ENCODE data around the gene TP53AIP1. TPM values are rescaled to one million over a fixed set of nuclear protein-coding genes. Genes with fewer than 3 reads are reported as not detected.

Gene TP53AIP1
- total RNA-seq, 2 donors from 2014 or later = 0.74 to 5.1 TPM

- no peak overlapping the region for H3K27ac ChIP-seq
- no peak for TF ChIP-seq POLR2AphosphoS5 (IDR thresholded peaks at IDR 0.05)
- no peak for TF ChIP-seq CTCF (IDR thresholded peaks at IDR 0.05)
- TF ChIP-seq POLR2A (IDR thresholded peaks at IDR 0.05) = no peak
- intact Hi-C loops (cut with DNase I) = no loop called here
- no peaks in the 10 kb centered on the region for H3K36me3 ChIP-seq
- H3K4me3 ChIP-seq = no peak overlapping the region
- no peaks in the 10 kb centered on the region for H3K4me1 ChIP-seq (replicated peaks)
- DNase-seq (ENCODE audit: low spot score) = no peak
- 74% methylated on average over 29 of the region's 29 CpGs for WGBS
- no peaks in the 10 kb centered on the region for H3K27me3 ChIP-seq (replicated peaks; ENCODE audit: insufficient read depth)
- H3K9me3 ChIP-seq = no peaks in the 10 kb centered on the region
These were observed 40.8 kb downstream of the TP53AIP1 start for GRCh38 chr11:128901653-128902514.

DNA sequence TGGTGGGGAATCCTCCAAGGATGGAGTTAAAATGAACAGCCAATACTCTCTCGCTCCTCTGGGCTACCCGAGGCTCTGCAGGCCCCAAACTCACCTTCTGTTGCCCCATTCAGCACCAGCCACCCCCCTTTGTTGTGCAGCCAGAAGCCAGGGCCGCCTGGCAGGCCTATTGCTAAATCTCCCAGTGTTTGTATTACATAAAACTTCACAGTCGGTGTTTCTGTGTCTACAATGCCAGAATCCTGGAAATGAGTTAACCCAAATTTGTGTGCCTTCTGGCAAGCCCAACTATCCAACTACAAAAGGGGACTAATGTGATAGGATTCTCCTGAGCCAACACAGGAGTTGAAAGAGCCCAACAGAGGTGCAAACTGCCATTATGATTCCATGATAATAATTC is 42.2 kb downstream of the TP53AIP1 start:
- Histone ChIP-seq H3K27me3 (replicated peaks; ENCODE audit: insufficient read depth) (no peaks in the 10 kb centered on the region), H3K9me3 (no peaks in the 10 kb centered on the region), H3K4me1 (replicated peaks) (no peaks in the 10 kb centered on the region), H3K36me3 (no peaks in the 10 kb centered on the region), H3K4me3 (no peak overlapping the region), H3K27ac (no peak overlapping the region)
- no peak for DNase-seq (ENCODE audit: low spot score)
- 40% methylated on average over 4 of the region's 4 CpGs for WGBS
- TF ChIP-seq POLR2AphosphoS5 (IDR thresholded peaks at IDR 0.05) = no peak
- TF ChIP-seq CTCF (IDR thresholded peaks at IDR 0.05) = no peak
- TF ChIP-seq POLR2A (IDR thresholded peaks at IDR 0.05) = no peak
- intact Hi-C loops (cut with DNase I) = no loop called here

- 94% methylated on average over 13 of the region's 13 CpGs for WGBS
- no peak overlapping the region for H3K27ac ChIP-seq
- DNase-seq (ENCODE audit: low spot score) = no peak
- H3K4me1 ChIP-seq (replicated peaks) = no peaks in the 10 kb centered on the region
- no peaks in the 10 kb centered on the region for H3K27me3 ChIP-seq (replicated peaks; ENCODE audit: insufficient read depth)
- no peaks in the 10 kb centered on the region for H3K36me3 ChIP-seq
- no peak for TF ChIP-seq POLR2AphosphoS5 (IDR thresholded peaks at IDR 0.05)
- no peaks in the 10 kb centered on the region for H3K9me3 ChIP-seq
- intact Hi-C loops (cut with DNase I) = no loop called here
- H3K4me3 ChIP-seq = no peak overlapping the region
These were observed 43.9 kb downstream of the TP53AIP1 start for GRCh38 chr11:128898580-128899344.

DNA sequence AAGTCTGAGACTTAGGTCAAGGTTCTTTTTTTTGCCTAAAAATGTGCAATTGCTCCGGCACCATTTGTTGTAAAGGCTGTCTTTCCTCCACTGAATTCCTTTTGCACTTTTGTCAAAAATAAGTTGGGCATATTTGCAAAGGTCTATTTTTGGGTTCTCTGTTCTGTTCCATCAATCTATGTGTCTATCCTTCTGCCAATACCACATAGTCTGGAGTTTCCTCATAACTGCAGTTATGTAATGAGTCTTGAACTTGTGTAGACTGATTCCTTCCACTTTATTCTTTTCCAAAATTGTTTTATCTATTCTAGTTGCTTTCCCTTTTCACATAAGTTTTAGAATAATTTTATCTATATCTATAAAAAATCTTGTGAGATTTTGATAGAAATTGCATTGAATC is 44.8 kb downstream of the TP53AIP1 start:
- H3K4me1 ChIP-seq (replicated peaks) = no peaks in the 10 kb centered on the region
- H3K4me3 ChIP-seq = no peak overlapping the region
- TF ChIP-seq CTCF (IDR thresholded peaks at IDR 0.05) = no peak
- no peak for TF ChIP-seq POLR2A (IDR thresholded peaks at IDR 0.05)
- TF ChIP-seq POLR2AphosphoS5 (IDR thresholded peaks at IDR 0.05) = no peak
- 92% methylated on average over 1 of the region's 1 CpG for WGBS
- no peaks in the 10 kb centered on the region for H3K9me3 ChIP-seq
- no peak overlapping the region for H3K27ac ChIP-seq
- H3K27me3 ChIP-seq (replicated peaks; ENCODE audit: insufficient read depth) = no peaks in the 10 kb centered on the region
- intact Hi-C loops (cut with DNase I) = no loop called here
- no peaks in the 10 kb centered on the region for H3K36me3 ChIP-seq
- no peak for DNase-seq (ENCODE audit: low spot score)

DNA sequence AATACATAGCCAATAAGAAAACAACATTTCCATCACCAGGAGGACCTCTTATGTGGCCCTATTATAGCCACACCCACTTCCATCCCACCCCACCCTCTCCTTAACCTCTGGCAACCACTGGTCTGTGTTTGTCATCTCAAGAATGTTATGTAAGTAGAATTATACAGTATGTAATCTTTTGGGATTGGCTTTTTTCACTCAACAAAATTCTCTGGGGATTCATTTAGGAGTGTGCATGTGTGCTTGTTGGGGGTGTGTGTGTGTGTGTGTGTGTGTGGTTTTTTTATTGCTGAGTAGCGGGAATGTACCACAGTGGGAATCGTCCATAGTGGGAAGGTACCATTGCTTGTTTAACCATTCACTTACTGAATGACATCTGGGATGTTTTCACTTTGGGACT is 46.3 kb downstream of the TP53AIP1 start:
- H3K4me3 ChIP-seq = no peak overlapping the region
- DNase-seq (ENCODE audit: low spot score) = no peak
- intact Hi-C loops (cut with DNase I) = no loop called here
- H3K27me3 ChIP-seq (replicated peaks; ENCODE audit: insufficient read depth) = no peaks in the 10 kb centered on the region
- H3K27ac ChIP-seq = no peak overlapping the region
- 52% methylated on average over 2 of the region's 2 CpGs for WGBS
- TF ChIP-seq POLR2AphosphoS5 (IDR thresholded peaks at IDR 0.05) = no peak
- TF ChIP-seq CTCF (IDR thresholded peaks at IDR 0.05) = no peak
- no peak for TF ChIP-seq POLR2A (IDR thresholded peaks at IDR 0.05)
- no peaks in the 10 kb centered on the region for H3K36me3 ChIP-seq
- no peaks in the 10 kb centered on the region for H3K4me1 ChIP-seq (replicated peaks)
- H3K9me3 ChIP-seq = no peaks in the 10 kb centered on the region

Measured in prostate gland (tissue), 2 donors.